ENCODE results near the gene DLL4.
"Not testable (repeated sequence)": the region's sequence is repeated elsewhere in the genome, so short reads cannot be mapped to it uniquely, and the experiment has no call there.

DLL4 gene

GRCh38 chr15:40959331-40960141 lies 30.4 kb downstream of the DLL4 start:
- TF ChIP-seq, protein P1, sequence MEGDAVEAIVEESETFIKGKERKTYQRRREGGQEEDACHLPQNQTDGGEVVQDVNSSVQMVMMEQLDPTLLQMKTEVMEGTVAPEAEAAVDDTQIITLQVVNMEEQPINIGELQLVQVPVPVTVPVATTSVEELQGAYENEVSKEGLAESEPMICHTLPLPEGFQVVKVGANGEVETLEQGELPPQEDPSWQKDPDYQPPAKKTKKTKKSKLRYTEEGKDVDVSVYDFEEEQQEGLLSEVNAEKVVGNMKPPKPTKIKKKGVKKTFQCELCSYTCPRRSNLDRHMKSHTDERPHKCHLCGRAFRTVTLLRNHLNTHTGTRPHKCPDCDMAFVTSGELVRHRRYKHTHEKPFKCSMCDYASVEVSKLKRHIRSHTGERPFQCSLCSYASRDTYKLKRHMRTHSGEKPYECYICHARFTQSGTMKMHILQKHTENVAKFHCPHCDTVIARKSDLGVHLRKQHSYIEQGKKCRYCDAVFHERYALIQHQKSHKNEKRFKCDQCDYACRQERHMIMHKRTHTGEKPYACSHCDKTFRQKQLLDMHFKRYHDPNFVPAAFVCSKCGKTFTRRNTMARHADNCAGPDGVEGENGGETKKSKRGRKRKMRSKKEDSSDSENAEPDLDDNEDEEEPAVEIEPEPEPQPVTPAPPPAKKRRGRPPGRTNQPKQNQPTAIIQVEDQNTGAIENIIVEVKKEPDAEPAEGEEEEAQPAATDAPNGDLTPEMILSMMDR (IDR thresholded peaks at IDR 0.05; ENCODE audit: low read depth, low read length) = no peak
- H3K4me3 ChIP-seq (replicated peaks in 1 of 2; ENCODE audit: low read depth in 2 of 2, low read length in 2 of 2) = no peak overlapping the region
- DNase-seq (ENCODE audit: low read depth in 2 of 2) = no peak

GRCh38 chr15:40960151-40960885 lies 31.2 kb downstream of the DLL4 start:
- TF ChIP-seq, protein P1 (IDR thresholded peaks at IDR 0.05; ENCODE audit: low read depth, low read length) = no peak
- H3K4me3 ChIP-seq (replicated peaks in 1 of 2; ENCODE audit: low read depth in 2 of 2, low read length in 2 of 2) = no peak overlapping the region
- no peak for DNase-seq (ENCODE audit: low read depth in 2 of 2)

- DNase-seq (ENCODE audit: low read depth in 2 of 2) = no peak
- no peak overlapping the region for H3K4me3 ChIP-seq (replicated peaks in 1 of 2; ENCODE audit: low read depth in 2 of 2, low read length in 2 of 2)
- TF ChIP-seq, protein P1 (IDR thresholded peaks at IDR 0.05; ENCODE audit: low read depth, low read length) = no peak
These were observed 31.8 kb downstream of the DLL4 start for GRCh38 chr15:40960925-40961324.

GRCh38 chr15:40961740-40962139 lies 32.6 kb downstream of the DLL4 start:
- H3K4me3 ChIP-seq (replicated peaks in 1 of 2; ENCODE audit: low read depth in 2 of 2, low read length in 2 of 2); DNase-seq (ENCODE audit: low read depth in 2 of 2): not testable (repeated sequence)

DNA sequence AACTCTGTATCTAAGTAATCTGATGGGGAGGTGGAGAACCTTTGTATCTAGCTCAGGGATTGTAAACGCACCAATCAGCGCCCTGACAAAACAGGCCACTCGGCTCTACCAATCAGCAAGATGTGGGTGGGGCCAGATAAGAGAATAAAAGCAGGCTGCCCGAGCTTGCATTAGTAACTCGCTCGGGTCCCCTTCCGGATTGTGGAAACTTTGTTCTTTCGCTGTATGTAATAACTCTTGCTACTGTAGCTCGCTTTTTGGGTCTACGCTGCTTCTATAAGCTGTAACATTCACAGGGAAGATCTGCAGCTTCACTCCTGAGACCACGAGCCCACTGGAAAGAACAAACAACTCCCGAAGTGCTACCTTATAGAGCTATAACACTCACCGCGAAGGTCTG lies 33.2 kb downstream of the DLL4 start:
- H3K4me3 ChIP-seq (replicated peaks in 1 of 2; ENCODE audit: low read depth in 2 of 2, low read length in 2 of 2); DNase-seq (ENCODE audit: low read depth in 2 of 2): not testable (repeated sequence)

GRCh38 chr15:40963201-40963600 lies 34.1 kb downstream of the DLL4 start:
- TF ChIP-seq, protein P1 (IDR thresholded peaks at IDR 0.05; ENCODE audit: low read depth, low read length) = no peak
- DNase-seq (ENCODE audit: low read depth in 2 of 2) = no peak
- H3K4me3 ChIP-seq (replicated peaks in 1 of 2; ENCODE audit: low read depth in 2 of 2, low read length in 2 of 2) = no peak overlapping the region

DNA sequence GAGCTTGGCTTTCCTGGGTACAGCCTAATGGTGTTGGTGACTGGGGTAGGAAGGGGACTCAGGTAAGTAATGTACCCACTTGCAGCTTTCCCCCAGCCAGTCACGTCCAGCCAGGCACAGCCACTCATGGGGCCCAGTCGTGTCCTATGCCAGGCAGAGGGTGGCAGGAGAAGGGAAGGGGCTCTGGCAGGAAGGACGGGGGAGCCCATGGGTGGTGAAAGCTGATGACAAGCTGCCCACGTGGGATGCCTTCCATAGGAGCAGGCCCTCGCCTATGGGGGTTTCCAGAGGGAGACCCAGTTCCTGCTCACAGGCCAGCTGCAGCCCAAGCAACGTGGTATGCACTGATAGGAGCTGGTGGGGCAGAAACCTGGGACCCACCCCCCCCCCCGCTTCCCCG lies 34.9 kb downstream of the DLL4 start:
- TF ChIP-seq, protein P1 (IDR thresholded peaks at IDR 0.05; ENCODE audit: low read depth, low read length) = no peak
- no peak for DNase-seq (ENCODE audit: low read depth in 2 of 2)
- no peak overlapping the region for H3K4me3 ChIP-seq (replicated peaks in 1 of 2; ENCODE audit: low read depth in 2 of 2, low read length in 2 of 2)
